Stimulated activated effector memory CD8-positive, alpha-beta T cell treated with anti-CD3 and anti-CD28 coated beads, Interleukin-12 subunit alpha, Interleukin-12 subunit beta, amount 100 ng/mL, for 72 hours (primary cell): ENCODE measurements around the gene PATL2.
"Not testable (repeated sequence)": the region's sequence is repeated elsewhere in the genome, so short reads cannot be mapped to it uniquely, and the experiment has no call there.

ENCODE experiments used
- ATAC-seq: fragments of 150-1000 bp; cut with Tn5 transposase; 2 replicates; pipeline ENCODE4 v1.10.0; 2021
- DNase-seq, 2 donors: peaks; one replicate each; pipeline ENCODE4 v3.0.0; 2021 to 2022; ENCODE audit warnings: low spot score in 2 of 2
- H3K27ac Mint-ChIP-seq: one replicate; pipeline ENCODE4 v1.8.0; 2022; ENCODE audit warnings: mild to moderate bottlenecking, mixed read lengths
- H3K36me3 Mint-ChIP-seq: one replicate; pipeline ENCODE4 v1.8.0; 2022; ENCODE audit warnings: mild to moderate bottlenecking, mixed read lengths
- H3K4me1 Mint-ChIP-seq: one replicate; pipeline ENCODE4 v1.8.0; 2022; ENCODE audit warnings: mixed read lengths
- H3K4me3 Mint-ChIP-seq: one replicate; pipeline ENCODE4 v1.8.0; 2022; ENCODE audit warnings: mild to moderate bottlenecking, mixed read lengths
- H3K9me3 Mint-ChIP-seq: one replicate; pipeline ENCODE4 v1.8.0; 2022; ENCODE audit warnings: mixed read lengths

The PATL2 gene

GRCh38 chr15:44726568-44727484, 15.7 kb upstream of the PATL2 start:
- peak in 1 of 2 donors; percentile 85 for DNase-seq
- ATAC-seq: peak; percentile 62
- no peaks in the 10 kb centered on the region for H3K9me3 Mint-ChIP-seq
- H3K4me3 Mint-ChIP-seq: peak overlapping the region; percentile 98
- peak overlapping the region; percentile 96 for H3K27ac Mint-ChIP-seq
- H3K4me1 Mint-ChIP-seq: peaks cover 64% of the 10 kb centered on the region
- peaks cover 70% of the 10 kb centered on the region for H3K36me3 Mint-ChIP-seq

- Mint-ChIP-seq H3K27ac (peak overlapping the region; percentile 96), H3K4me3 (peak overlapping the region; percentile 98), H3K9me3 (no peaks in the 10 kb centered on the region), H3K4me1 (peaks cover 64% of the 10 kb centered on the region), H3K36me3 (peaks cover 70% of the 10 kb centered on the region)
- no peak for DNase-seq
- ATAC-seq: no peak
These were observed 15.0 kb upstream of the PATL2 start for GRCh38 chr15:44726136-44726535.

GRCh38 chr15:44722011-44722410, 10.9 kb upstream of the PATL2 start:
- no peaks in the 10 kb centered on the region for H3K9me3 Mint-ChIP-seq
- no peak for ATAC-seq
- H3K36me3 Mint-ChIP-seq: peaks cover 85% of the 10 kb centered on the region
- peak overlapping the region; percentile 99 for H3K4me3 Mint-ChIP-seq
- H3K27ac Mint-ChIP-seq: peak overlapping the region; percentile 100
- peaks cover 86% of the 10 kb centered on the region for H3K4me1 Mint-ChIP-seq
- DNase-seq: no peak

- DNase-seq (no peak), ATAC-seq (no peak)
- H3K9me3 Mint-ChIP-seq: no peaks in the 10 kb centered on the region
- peaks cover 85% of the 10 kb centered on the region for H3K36me3 Mint-ChIP-seq
- peak overlapping the region; percentile 99 for H3K4me3 Mint-ChIP-seq
- peak overlapping the region; percentile 100 for H3K27ac Mint-ChIP-seq
- H3K4me1 Mint-ChIP-seq: peaks cover 90% of the 10 kb centered on the region
These were observed 9.5 kb upstream of the PATL2 start for GRCh38 chr15:44720460-44721176.

GRCh38 chr15:44720000-44720435, 8.9 kb upstream of the PATL2 start:
- H3K9me3 Mint-ChIP-seq: not testable (repeated sequence)

GRCh38 chr15:44719293-44719999, 8.3 kb upstream of the PATL2 start:
- peak; percentile 86 for ATAC-seq
- peak overlapping the region; percentile 99 for H3K4me3 Mint-ChIP-seq
- peaks cover 90% of the 10 kb centered on the region for H3K4me1 Mint-ChIP-seq
- H3K27ac Mint-ChIP-seq: peak overlapping the region; percentile 100
- peaks cover 85% of the 10 kb centered on the region for H3K36me3 Mint-ChIP-seq
- H3K9me3 Mint-ChIP-seq: no peaks in the 10 kb centered on the region
- peak in 1 of 2 donors; percentile 84 for DNase-seq

More at GRCh38 chr15:44720000-44720435, 8.9 kb upstream of the PATL2 start:
- peak overlapping the region; percentile 100 for H3K27ac Mint-ChIP-seq
- ATAC-seq, DNase-seq: not testable (repeated sequence)
- peaks cover 85% of the 10 kb centered on the region for H3K36me3 Mint-ChIP-seq
- peak overlapping the region; percentile 99 for H3K4me3 Mint-ChIP-seq
- peaks cover 90% of the 10 kb centered on the region for H3K4me1 Mint-ChIP-seq

GRCh38 chr15:44718927-44719292, 7.8 kb upstream of the PATL2 start:
- DNase-seq (no peak), ATAC-seq (no peak)
- Mint-ChIP-seq H3K4me3 (peak overlapping the region; percentile 99), H3K27ac (peak overlapping the region; percentile 100), H3K36me3 (peaks cover 85% of the 10 kb centered on the region), H3K4me1 (peaks cover 88% of the 10 kb centered on the region), H3K9me3 (no peaks in the 10 kb centered on the region)

GRCh38 chr15:44718180-44718926, 7.2 kb upstream of the PATL2 start:
- peaks cover 85% of the 10 kb centered on the region for H3K4me1 Mint-ChIP-seq
- peak overlapping the region; percentile 99 for H3K4me3 Mint-ChIP-seq
- peak overlapping the region; percentile 100 for H3K27ac Mint-ChIP-seq
- peaks cover 90% of the 10 kb centered on the region for H3K36me3 Mint-ChIP-seq
- H3K9me3 Mint-ChIP-seq: no peaks in the 10 kb centered on the region
- no peak for ATAC-seq
- no peak for DNase-seq

- Mint-ChIP-seq H3K36me3 (peaks cover 100% of the 10 kb centered on the region), H3K27ac (peak overlapping the region; percentile 100), H3K4me1 (peaks cover 88% of the 10 kb centered on the region), H3K9me3 (no peaks in the 10 kb centered on the region), H3K4me3 (peak overlapping the region; percentile 99)
- ATAC-seq (no peak), DNase-seq (no peak)
These were observed 6.0 kb upstream of the PATL2 start for GRCh38 chr15:44716983-44717602.

GRCh38 chr15:44715797-44716334, 4.7 kb upstream of the PATL2 start:
- H3K4me3 Mint-ChIP-seq: peak overlapping the region; percentile 99
- DNase-seq (no peak), ATAC-seq (no peak)
- H3K4me1 Mint-ChIP-seq: peaks cover 85% of the 10 kb centered on the region
- peak overlapping the region; percentile 100 for H3K27ac Mint-ChIP-seq
- H3K36me3 Mint-ChIP-seq: peaks cover 100% of the 10 kb centered on the region
- no peaks in the 10 kb centered on the region for H3K9me3 Mint-ChIP-seq

GRCh38 chr15:44715142-44715796, 4.1 kb upstream of the PATL2 start:
- Mint-ChIP-seq H3K9me3 (no peaks in the 10 kb centered on the region), H3K4me3 (peak overlapping the region; percentile 99), H3K4me1 (peaks cover 79% of the 10 kb centered on the region), H3K36me3 (peaks cover 100% of the 10 kb centered on the region), H3K27ac (peak overlapping the region; percentile 100)
- DNase-seq: no peak
- ATAC-seq: no peak

GRCh38 chr15:44713006-44713966, 2.2 kb upstream of the PATL2 start:
- peaks cover 92% of the 10 kb centered on the region for H3K36me3 Mint-ChIP-seq

More at GRCh38 chr15:44713006-44713966, 2.2 kb upstream of the PATL2 start:
- Mint-ChIP-seq H3K27ac (peak overlapping the region; percentile 100), H3K9me3 (no peaks in the 10 kb centered on the region), H3K4me1 (peaks cover 68% of the 10 kb centered on the region), H3K4me3 (peak overlapping the region; percentile 99)
- peak in 1 of 2 donors; percentile 49 for DNase-seq
- ATAC-seq: no peak
